BLaER1 treated with 17β-estradiol and CSF1 and Interleukin-3, amounts not matched to agents 10 nM and 100 nM (cell line): ENCODE data around the gene ERVV-1.
A peak's percentile ranks its signal among the peaks of the same experiment; 100 is the strongest.
"Not testable (repeated sequence)": the region's sequence is repeated elsewhere in the genome, so short reads cannot be mapped to it uniquely, and the experiment has no call there.

Experiments
- H3K27ac ChIP-seq, 11 experiments: shearing (Covaris generic); formaldehyde crosslinking; 2 replicates each; pipeline ENCODE4 v1.8.1; 2022
- H3K27me3 ChIP-seq, 11 experiments: shearing (Covaris generic); formaldehyde crosslinking; 2 replicates each; pipeline ENCODE4 v1.8.1; 2022
- H3K36me3 ChIP-seq, 11 experiments: shearing (Covaris generic); formaldehyde crosslinking; 2 replicates each; pipeline ENCODE4 v1.8.1; 2022
- H3K4me1 ChIP-seq, 10 experiments: shearing (Covaris generic); formaldehyde crosslinking; 2 replicates each; pipeline ENCODE4 v1.8.1; 2022
- H3K4me2 ChIP-seq, 11 experiments: shearing (Covaris generic); formaldehyde crosslinking; 2 replicates each; pipeline ENCODE4 v1.8.1; 2022
- H3K4me3 ChIP-seq, 10 experiments: shearing (Covaris generic); formaldehyde crosslinking; 2 replicates each; pipeline ENCODE4 v1.8.1; 2022
- H3K9ac ChIP-seq, 11 experiments: shearing (Covaris generic); formaldehyde crosslinking; 2 replicates each; pipeline ENCODE4 v1.8.1; 2022
- H3K9me3 ChIP-seq, 11 experiments: shearing (Covaris generic); formaldehyde crosslinking; replicated peaks in 1 of 11; 2 replicates each; pipeline ENCODE4 v1.8.1; 2022
- H4K20me1 ChIP-seq, 11 experiments: shearing (Covaris generic); formaldehyde crosslinking; 2 replicates each; pipeline ENCODE4 v1.8.1; 2022
- Cebpa-rat ChIP-seq, 11 experiments: shearing (Covaris generic); IDR thresholded peaks; 2 replicates each; pipeline ENCODE4 v1.8.1; 2022

Gene ERVV-1, protein sequence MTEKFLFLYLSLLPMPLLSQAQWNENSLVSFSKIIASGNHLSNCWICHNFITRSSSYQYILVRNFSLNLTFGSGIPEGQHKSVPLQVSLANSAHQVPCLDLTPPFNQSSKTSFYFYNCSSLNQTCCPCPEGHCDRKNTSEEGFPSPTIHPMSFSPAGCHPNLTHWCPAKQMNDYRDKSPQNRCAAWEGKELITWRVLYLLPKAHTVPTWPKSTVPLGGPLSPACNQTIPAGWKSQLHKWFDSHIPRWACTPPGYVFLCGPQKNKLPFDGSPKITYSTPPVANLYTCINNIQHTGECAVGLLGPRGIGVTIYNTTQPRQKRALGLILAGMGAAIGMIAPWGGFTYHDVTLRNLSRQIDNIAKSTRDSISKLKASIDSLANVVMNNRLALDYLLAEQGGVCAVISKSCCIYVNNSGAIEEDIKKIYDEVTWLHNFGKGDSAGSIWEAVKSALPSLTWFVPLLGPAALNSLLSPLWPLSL

DNA sequence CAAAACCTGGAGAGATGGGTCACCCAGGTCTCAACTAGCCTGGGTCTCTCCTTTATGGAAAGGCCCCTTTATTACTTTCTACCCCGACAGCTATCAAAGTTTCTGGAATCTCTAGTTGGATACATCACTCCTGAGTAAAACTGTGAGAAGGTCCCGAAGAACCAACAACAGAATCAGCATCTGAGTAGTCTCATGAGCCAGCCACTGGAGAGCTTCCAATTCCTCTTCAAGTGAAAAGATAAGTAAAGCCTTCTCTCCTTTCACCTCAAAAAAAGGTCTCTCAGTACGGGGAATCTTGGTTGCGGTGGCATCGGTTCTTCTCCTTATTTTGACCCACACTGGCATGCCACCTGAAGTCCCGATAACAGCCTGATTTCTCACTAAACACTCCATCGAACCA, at the start of gene ERVV-1:
Gene ERVV-1, plus strand, starts transcription at position 301 of the 400 bp plus-strand sequence. CDS start 170 bp downstream, outside the sequence.
- TF ChIP-seq Cebpa-rat (IDR thresholded peaks at IDR 0.05), result no peak
- Histone ChIP-seq H3K27me3 (no peaks in the 10 kb centered on the region), H3K9ac (no peak within 1 kb of the TSS), H3K27ac (no peak within 1 kb of the TSS), H3K4me1 (peaks cover 0 to 5% (median 0%) of the 10 kb centered on the region in 10 experiments; a peak in 1 of 20 replicates), H3K4me2 (no peak within 1 kb of the TSS), H3K9me3 (peaks cover 0 to 81% (median 10%) of the 10 kb centered on the region in 11 experiments; a peak in 12 of 22 replicates), H3K36me3 (no peaks in the 10 kb centered on the region), H3K4me3 (no peak within 1 kb of the TSS), H4K20me1 (no peaks in the 10 kb centered on the region)

DNA sequence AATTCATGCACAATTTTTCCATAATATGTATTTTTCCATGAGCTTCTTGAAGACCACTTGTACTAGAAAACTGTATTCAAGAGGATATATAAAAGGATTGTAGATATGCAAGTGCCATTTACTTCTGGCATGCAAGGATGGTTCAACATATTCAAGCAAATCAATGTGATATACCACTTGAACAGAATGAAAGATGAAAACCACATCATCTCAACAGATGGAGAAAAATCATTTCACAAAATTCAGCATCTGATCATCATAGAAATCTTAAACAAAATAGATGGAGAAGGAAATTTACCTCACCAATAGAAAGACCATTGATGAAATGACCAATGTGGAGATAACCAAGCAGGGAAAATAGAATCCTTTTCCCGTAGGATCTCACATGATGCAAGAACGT, 45.9 kb upstream of the ERVV-1 start:
- Histone ChIP-seq H3K4me1 (peaks cover 5 to 10% (median 8%) of the 10 kb centered on the region in 10 experiments; a peak in 16 of 20 replicates), H3K36me3 (peaks cover 22 to 49% (median 32%) of the 10 kb centered on the region in 11 experiments), H3K27ac (no peak overlapping the region), H3K4me2 (no peak overlapping the region), H3K27me3 (no peaks in the 10 kb centered on the region), H3K9me3 (peaks cover 38 to 71% (median 53%) of the 10 kb centered on the region in 11 experiments), H3K4me3 (no peak overlapping the region), H4K20me1 (no peaks in the 10 kb centered on the region), H3K9ac (no peak overlapping the region)
- no peak for TF ChIP-seq Cebpa-rat (IDR thresholded peaks at IDR 0.05)

DNA sequence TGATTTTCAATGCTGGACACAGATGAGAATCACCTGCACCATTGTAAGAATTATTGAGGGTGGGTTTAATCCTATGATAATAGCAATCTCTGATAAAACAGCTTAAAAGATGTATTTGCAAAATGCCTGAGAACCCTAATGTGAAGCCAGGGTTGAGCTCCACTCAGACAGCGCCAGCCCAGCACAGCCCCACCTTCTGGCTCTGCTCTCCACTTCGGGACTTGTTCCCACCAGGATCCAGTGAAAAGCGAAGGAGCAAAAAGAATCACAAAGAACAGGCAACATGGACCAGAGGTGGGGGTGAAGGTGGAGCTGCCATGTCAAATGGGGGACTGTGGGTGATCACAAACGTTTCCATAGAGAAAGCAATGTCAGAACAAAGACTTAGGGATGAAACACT, 32.4 kb upstream of the ERVV-1 start:
- Histone ChIP-seq H3K27me3 (no peaks in the 10 kb centered on the region), H4K20me1 (no peaks in the 10 kb centered on the region), H3K4me3 (no peak overlapping the region), H3K4me2 (no peak overlapping the region), H3K9me3 (peaks cover 31 to 52% (median 35%) of the 10 kb centered on the region in 11 experiments), H3K27ac (no peak overlapping the region), H3K36me3 (peaks cover 22 to 41% (median 27%) of the 10 kb centered on the region in 11 experiments), H3K9ac (no peak overlapping the region), H3K4me1 (no peaks in the 10 kb centered on the region)
- TF ChIP-seq Cebpa-rat (IDR thresholded peaks at IDR 0.05), result no peak

DNA sequence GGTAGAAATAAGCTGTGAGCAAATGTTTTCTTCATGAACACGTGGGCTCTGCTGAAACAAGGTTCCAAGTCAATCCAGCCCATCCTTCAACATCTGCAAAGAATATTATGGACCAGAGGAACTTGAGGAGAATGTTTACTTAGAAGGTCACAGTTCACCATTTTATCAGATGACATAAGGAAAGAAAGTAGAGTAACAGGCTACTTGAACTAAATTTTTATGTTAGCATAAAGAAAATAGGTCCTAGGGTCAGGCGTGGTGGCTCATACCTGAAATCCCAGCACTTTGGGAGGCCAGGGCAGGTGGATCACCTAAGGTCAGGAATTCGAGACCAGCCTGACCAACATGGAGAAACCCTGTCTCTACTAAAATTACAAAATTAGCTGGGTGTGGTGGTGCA, 30.6 kb upstream of the ERVV-1 start:
- H3K9ac ChIP-seq, H4K20me1 ChIP-seq: not testable (repeated sequence)
- H3K9me3 ChIP-seq, result peaks cover 49 to 60% (median 52%) of the 10 kb centered on the region in 11 experiments

DNA sequence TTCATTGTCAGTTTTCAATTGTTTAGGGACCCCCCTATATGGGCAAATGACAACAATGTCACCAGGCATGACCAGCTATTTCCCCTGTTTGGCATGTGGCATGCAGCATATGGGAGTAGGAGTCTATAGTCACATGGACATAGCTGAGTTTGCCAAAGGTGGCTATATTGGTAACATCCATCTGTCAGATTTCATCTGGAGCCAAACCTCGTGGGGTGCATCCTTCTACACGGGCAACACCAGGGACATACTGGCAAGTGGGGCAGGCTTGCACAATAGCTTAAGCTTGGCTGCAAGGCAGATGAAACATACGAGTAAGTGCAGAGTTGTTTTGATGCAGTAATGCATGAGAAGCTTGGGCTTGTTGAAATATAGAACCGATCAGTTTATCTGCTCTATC, 26.5 kb upstream of the ERVV-1 start:
- H3K27me3 ChIP-seq, result no peaks in the 10 kb centered on the region
- H3K4me1 ChIP-seq, result peaks cover 0 to 19% (median 13%) of the 10 kb centered on the region in 10 experiments; a peak in 11 of 20 replicates
- peaks cover 36 to 71% (median 55%) of the 10 kb centered on the region in 11 experiments for H3K36me3 ChIP-seq
- no peak overlapping the region for H3K9ac ChIP-seq
- no peak for TF ChIP-seq Cebpa-rat (IDR thresholded peaks at IDR 0.05)
- H4K20me1 ChIP-seq, result no peaks in the 10 kb centered on the region
- H3K27ac ChIP-seq, result no peak overlapping the region
- peaks cover 52 to 90% (median 65%) of the 10 kb centered on the region in 11 experiments for H3K9me3 ChIP-seq
- H3K4me2 ChIP-seq, result no peak overlapping the region
- H3K4me3 ChIP-seq, result peak overlapping the region in 1 of 10 experiments; percentile 0; a peak in 2 of 20 replicates

More for the DNA sequence above, 30.6 kb upstream of the ERVV-1 start:
- H3K4me1 ChIP-seq, H3K4me2 ChIP-seq, H3K27ac ChIP-seq, H3K4me3 ChIP-seq, H3K27me3 ChIP-seq: not testable (repeated sequence)
- H3K36me3 ChIP-seq, result peaks cover 36 to 57% (median 44%) of the 10 kb centered on the region in 11 experiments

DNA sequence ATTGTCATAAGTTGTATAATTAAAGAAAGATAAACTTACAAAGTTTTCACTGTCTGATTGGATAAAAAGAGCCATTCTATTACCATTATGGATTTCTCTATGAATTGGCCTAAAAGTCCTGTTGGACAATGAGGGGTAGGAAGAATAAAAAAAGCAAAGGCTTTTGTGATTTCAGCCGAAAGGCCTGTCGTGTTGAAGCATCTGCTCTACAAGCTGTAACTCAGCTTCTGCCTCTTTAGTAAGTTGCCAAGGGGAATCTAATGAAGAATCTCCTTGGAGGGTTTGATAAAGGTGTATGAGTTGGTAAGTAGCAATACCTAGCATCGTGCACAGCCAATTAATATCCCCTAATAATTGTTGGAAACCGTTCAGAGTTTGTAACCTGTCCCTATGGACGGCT, 25.2 kb upstream of the ERVV-1 start:
- Histone ChIP-seq H3K9me3 (peaks cover 47 to 78% (median 60%) of the 10 kb centered on the region in 11 experiments), H3K27me3 (no peaks in the 10 kb centered on the region), H3K9ac (no peak overlapping the region), H3K4me2 (no peak overlapping the region), H4K20me1 (no peaks in the 10 kb centered on the region), H3K4me1 (peaks cover 8 to 28% (median 20%) of the 10 kb centered on the region in 10 experiments; a peak in 15 of 20 replicates), H3K36me3 (peaks cover 36 to 65% (median 54%) of the 10 kb centered on the region in 11 experiments), H3K27ac (no peak overlapping the region), H3K4me3 (no peak overlapping the region)
- TF ChIP-seq Cebpa-rat (IDR thresholded peaks at IDR 0.05), result no peak

DNA sequence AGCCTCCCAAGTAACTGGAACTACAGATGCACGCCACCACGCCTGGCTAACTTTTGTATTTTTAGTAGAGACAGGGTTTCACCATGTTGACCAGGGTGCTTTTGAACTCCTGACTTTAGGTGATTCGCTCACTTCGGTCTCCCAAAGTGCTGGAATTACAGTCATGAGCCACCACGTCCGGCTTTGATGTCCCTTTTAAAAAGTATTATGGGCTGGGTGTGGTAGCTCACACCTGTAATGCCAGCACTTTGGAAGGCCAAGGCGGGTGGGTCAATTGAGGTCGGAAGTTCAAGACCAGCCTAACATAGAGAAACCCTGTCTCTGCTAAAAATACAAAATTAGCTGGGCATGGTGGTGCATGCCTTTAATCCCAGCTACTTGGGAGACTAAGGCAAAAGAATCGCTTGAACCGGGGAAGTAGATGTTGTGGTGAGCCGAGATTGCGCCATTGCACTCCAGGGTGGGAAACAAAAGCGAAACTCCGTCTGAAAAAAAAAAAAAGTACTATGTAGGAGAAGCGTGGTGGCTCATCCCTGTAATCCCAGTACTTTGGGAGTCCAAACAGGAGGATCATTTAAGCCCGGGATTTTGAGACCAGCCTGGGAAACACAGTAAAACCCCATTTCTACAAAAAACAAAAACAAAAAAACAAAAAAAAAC, 22.8 kb upstream of the ERVV-1 start:
- Histone ChIP-seq H3K36me3 (peaks cover 19 to 43% (median 35%) of the 10 kb centered on the region in 11 experiments), H3K4me2 (peak overlapping the region in 7 of 11 experiments; percentile 1 to 86 (median 35); a peak in 10 of 22 replicates), H3K27ac (no peak overlapping the region), H3K4me3 (no peak overlapping the region), H3K9ac (no peak overlapping the region), H4K20me1 (no peaks in the 10 kb centered on the region), H3K27me3 (no peaks in the 10 kb centered on the region), H3K9me3 (peaks cover 23 to 54% (median 37%) of the 10 kb centered on the region in 11 experiments), H3K4me1 (peaks cover 8 to 35% (median 22%) of the 10 kb centered on the region in 10 experiments; a peak in 17 of 20 replicates)
- TF ChIP-seq Cebpa-rat (IDR thresholded peaks at IDR 0.05), result no peak

DNA sequence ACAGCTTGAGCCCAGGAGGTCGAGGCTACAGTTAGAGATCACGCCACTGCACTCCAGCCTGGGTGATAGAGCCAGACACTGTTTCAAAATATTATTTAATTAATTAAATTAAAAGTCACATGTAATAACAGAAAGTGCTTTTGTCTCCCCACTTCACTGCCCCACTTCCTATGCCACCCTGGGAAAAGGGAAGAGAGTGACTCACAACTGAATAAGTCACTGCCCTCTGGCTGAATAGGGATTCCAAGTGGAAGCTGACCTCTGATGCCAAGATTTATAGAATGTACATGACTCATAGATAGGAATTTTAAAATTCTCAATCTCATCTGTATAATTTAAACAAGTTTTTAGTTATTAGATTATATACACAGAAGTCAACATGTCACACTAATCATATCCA, 22.2 kb upstream of the ERVV-1 start:
- Histone ChIP-seq H3K9ac (no peak overlapping the region), H3K4me3 (no peak overlapping the region), H3K4me1 (peaks cover 8 to 35% (median 22%) of the 10 kb centered on the region in 10 experiments; a peak in 17 of 20 replicates), H3K27me3 (no peaks in the 10 kb centered on the region), H3K4me2 (peak overlapping the region in 7 of 11 experiments; percentile 1 to 86 (median 48); a peak in 10 of 22 replicates), H3K9me3 (peaks cover 17 to 48% (median 31%) of the 10 kb centered on the region in 11 experiments), H3K27ac (no peak overlapping the region), H4K20me1 (no peaks in the 10 kb centered on the region), H3K36me3 (peaks cover 13 to 37% (median 29%) of the 10 kb centered on the region in 11 experiments)
- no peak for TF ChIP-seq Cebpa-rat (IDR thresholded peaks at IDR 0.05)
